HUES6 (cell line): Measurements from ENCODE around the gene APLF.

Experiments used
- H3K27ac ChIP-seq: 2 replicates; pipeline ENCODE4 v1.7.0; 2013; ENCODE audit warnings: low read depth, mild to moderate bottlenecking, low read length, inconsistent platforms
- H3K27me3 ChIP-seq: 2 replicates; pipeline ENCODE4 v1.6.1; 2013; ENCODE audit warnings: low read length; ENCODE audit not compliant: control insufficient read depth, insufficient read depth
- H3K36me3 ChIP-seq: 2 replicates; pipeline ENCODE4 v1.6.1; 2013; ENCODE audit warnings: low read length; ENCODE audit not compliant: control insufficient read depth, insufficient read depth
- H3K4me1 ChIP-seq: 2 replicates; pipeline ENCODE4 v1.6.1; 2013; ENCODE audit warnings: low read length; ENCODE audit not compliant: control insufficient read depth, insufficient read depth
- H3K4me3 ChIP-seq: 2 replicates; pipeline ENCODE4 v1.5.1; 2013; ENCODE audit warnings: low read depth, low read length
- H3K9ac ChIP-seq: one replicate; pipeline ENCODE4 v1.6.1; 2013; ENCODE audit warnings: mild to moderate bottlenecking, low read length
- H3K9me3 ChIP-seq: 2 replicates; pipeline ENCODE4 v1.6.1; 2013; ENCODE audit warnings: low read depth, low read length; ENCODE audit not compliant: control insufficient read depth, insufficient read depth

Gene APLF

GRCh38 chr2:68465081-68465916 lies 2.1 kb upstream of the APLF start:
- Histone ChIP-seq H3K9ac (no peak overlapping the region), H3K4me1 (peaks cover 15% of the 10 kb centered on the region), H3K27ac (no peak overlapping the region), H3K27me3 (no peaks in the 10 kb centered on the region), H3K36me3 (no peaks in the 10 kb centered on the region), H3K9me3 (no peaks in the 10 kb centered on the region), H3K4me3 (no peak overlapping the region)

GRCh38 chr2:68466361-68466777 lies 1.0 kb upstream of the APLF start:
- peak overlapping the region; percentile 86 for H3K4me3 ChIP-seq
- no peaks in the 10 kb centered on the region for H3K36me3 ChIP-seq
- no peaks in the 10 kb centered on the region for H3K27me3 ChIP-seq
- peak overlapping the region; percentile 6; the same call in 1 of the 2 replicates for H3K27ac ChIP-seq
- peaks cover 15% of the 10 kb centered on the region for H3K4me1 ChIP-seq
- H3K9me3 ChIP-seq = no peaks in the 10 kb centered on the region
- H3K9ac ChIP-seq = peak overlapping the region; percentile 83

GRCh38 chr2:68466778-68467076 lies 658 bp upstream of the APLF start:
- Histone ChIP-seq H3K27ac (peak overlapping the region; percentile 6; the same call in 1 of the 2 replicates), H3K4me1 (peaks cover 15% of the 10 kb centered on the region), H3K36me3 (no peaks in the 10 kb centered on the region), H3K9me3 (no peaks in the 10 kb centered on the region), H3K9ac (peak overlapping the region; percentile 83), H3K4me3 (peak overlapping the region; percentile 86), H3K27me3 (no peaks in the 10 kb centered on the region)

GRCh38 chr2:68468801-68469200 lies 1.4 kb downstream of the APLF start:
- peak overlapping the region; percentile 86 for H3K4me3 ChIP-seq
- peak overlapping the region; percentile 45 for H3K9ac ChIP-seq

GRCh38 chr2:68469935-68470334 lies 2.5 kb downstream of the APLF start:
- Histone ChIP-seq H3K9ac (no peak overlapping the region), H3K4me1 (peaks cover 15% of the 10 kb centered on the region), H3K4me3 (no peak overlapping the region), H3K27ac (no peak overlapping the region), H3K9me3 (no peaks in the 10 kb centered on the region), H3K36me3 (no peaks in the 10 kb centered on the region), H3K27me3 (no peaks in the 10 kb centered on the region)

More at GRCh38 chr2:68468801-68469200, 1.4 kb downstream of the APLF start:
- H3K9me3 ChIP-seq = no peaks in the 10 kb centered on the region
- no peak overlapping the region for H3K27ac ChIP-seq
- H3K4me1 ChIP-seq = peaks cover 15% of the 10 kb centered on the region
- no peaks in the 10 kb centered on the region for H3K27me3 ChIP-seq
- H3K36me3 ChIP-seq = no peaks in the 10 kb centered on the region

GRCh38 chr2:68471385-68471784 lies 4.0 kb downstream of the APLF start:
- Histone ChIP-seq H3K9me3 (no peaks in the 10 kb centered on the region), H3K9ac (no peak overlapping the region), H3K27ac (peak overlapping the region; percentile 43; the same call in 1 of the 2 replicates), H3K36me3 (no peaks in the 10 kb centered on the region), H3K4me3 (no peak overlapping the region), H3K4me1 (peaks cover 11% of the 10 kb centered on the region), H3K27me3 (no peaks in the 10 kb centered on the region)

GRCh38 chr2:68472796-68473414 lies 5.5 kb downstream of the APLF start:
- no peaks in the 10 kb centered on the region for H3K27me3 ChIP-seq

GRCh38 chr2:68475110-68475509 lies 7.7 kb downstream of the APLF start:
- Histone ChIP-seq H3K27ac (no peak overlapping the region), H3K4me1 (no peaks in the 10 kb centered on the region; the same call in 1 of the 2 replicates), H3K4me3 (no peak overlapping the region), H3K9me3 (no peaks in the 10 kb centered on the region), H3K36me3 (no peaks in the 10 kb centered on the region), H3K9ac (no peak overlapping the region), H3K27me3 (no peaks in the 10 kb centered on the region)

More at GRCh38 chr2:68472796-68473414, 5.5 kb downstream of the APLF start:
- H3K4me1 ChIP-seq = peaks cover 11% of the 10 kb centered on the region
- H3K27ac ChIP-seq = no peak overlapping the region
- no peak overlapping the region for H3K9ac ChIP-seq
- no peaks in the 10 kb centered on the region for H3K9me3 ChIP-seq
- no peaks in the 10 kb centered on the region for H3K36me3 ChIP-seq
- H3K4me3 ChIP-seq = no peak overlapping the region

- Histone ChIP-seq H3K9ac (no peak overlapping the region), H3K9me3 (no peaks in the 10 kb centered on the region), H3K36me3 (no peaks in the 10 kb centered on the region), H3K27ac (no peak overlapping the region), H3K4me3 (no peak overlapping the region), H3K4me1 (no peaks in the 10 kb centered on the region; the same call in 1 of the 2 replicates), H3K27me3 (no peaks in the 10 kb centered on the region)
These were observed 8.2 kb downstream of the APLF start for GRCh38 chr2:68475576-68475975.

GRCh38 chr2:68476454-68476853 lies 9.1 kb downstream of the APLF start:
- Histone ChIP-seq H3K9ac (no peak overlapping the region), H3K4me1 (no peaks in the 10 kb centered on the region; the same call in 1 of the 2 replicates), H3K36me3 (no peaks in the 10 kb centered on the region), H3K27ac (no peak overlapping the region), H3K9me3 (no peaks in the 10 kb centered on the region), H3K4me3 (no peak overlapping the region), H3K27me3 (no peaks in the 10 kb centered on the region)

- Histone ChIP-seq H3K4me3 (no peak overlapping the region), H3K9me3 (no peaks in the 10 kb centered on the region), H3K27me3 (no peaks in the 10 kb centered on the region), H3K27ac (no peak overlapping the region), H3K36me3 (no peaks in the 10 kb centered on the region), H3K4me1 (peaks cover 9% of the 10 kb centered on the region; the same call in 1 of the 2 replicates), H3K9ac (no peak overlapping the region)
These were observed 11.3 kb downstream of the APLF start for GRCh38 chr2:68478688-68479087.
